22Rv1 (cell line): ENCODE data around the gene UCN3.

Experiments
- ZFX ChIP-seq: fragments of 450-650 bp; IDR thresholded peaks from 2 replicates; pipeline ENCODE4 v1.6.1; 2017; ENCODE audit warnings: antibody characterized with exemption, borderline replicate concordance
- TF ChIP-seq, protein P1 (sequence below): fragments of 450-650 bp; IDR thresholded peaks from 2 replicates; pipeline ENCODE4 v1.5.1; 2017; ENCODE audit warnings: mild to moderate bottlenecking

DNA sequence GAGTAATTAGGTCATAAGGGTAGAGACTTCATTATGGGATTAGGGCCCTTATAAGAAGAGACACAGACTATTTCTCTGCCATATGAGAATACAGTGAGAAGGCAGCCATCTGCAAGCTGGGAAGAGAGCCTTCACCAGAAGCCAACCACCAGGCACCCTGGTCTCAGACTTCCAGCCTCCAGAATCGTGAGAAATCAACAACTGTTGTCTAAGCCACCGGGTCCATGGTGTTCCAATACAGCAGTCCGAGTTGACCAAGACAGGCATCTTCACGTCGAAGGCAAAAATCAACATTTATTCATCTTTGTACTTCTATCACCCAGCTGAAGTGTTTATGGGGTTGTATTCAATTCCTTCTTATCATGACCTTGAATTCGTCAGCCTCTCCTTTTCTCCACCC, 34.6 kb downstream of the UCN3 start:
- TF ChIP-seq, protein P1, sequence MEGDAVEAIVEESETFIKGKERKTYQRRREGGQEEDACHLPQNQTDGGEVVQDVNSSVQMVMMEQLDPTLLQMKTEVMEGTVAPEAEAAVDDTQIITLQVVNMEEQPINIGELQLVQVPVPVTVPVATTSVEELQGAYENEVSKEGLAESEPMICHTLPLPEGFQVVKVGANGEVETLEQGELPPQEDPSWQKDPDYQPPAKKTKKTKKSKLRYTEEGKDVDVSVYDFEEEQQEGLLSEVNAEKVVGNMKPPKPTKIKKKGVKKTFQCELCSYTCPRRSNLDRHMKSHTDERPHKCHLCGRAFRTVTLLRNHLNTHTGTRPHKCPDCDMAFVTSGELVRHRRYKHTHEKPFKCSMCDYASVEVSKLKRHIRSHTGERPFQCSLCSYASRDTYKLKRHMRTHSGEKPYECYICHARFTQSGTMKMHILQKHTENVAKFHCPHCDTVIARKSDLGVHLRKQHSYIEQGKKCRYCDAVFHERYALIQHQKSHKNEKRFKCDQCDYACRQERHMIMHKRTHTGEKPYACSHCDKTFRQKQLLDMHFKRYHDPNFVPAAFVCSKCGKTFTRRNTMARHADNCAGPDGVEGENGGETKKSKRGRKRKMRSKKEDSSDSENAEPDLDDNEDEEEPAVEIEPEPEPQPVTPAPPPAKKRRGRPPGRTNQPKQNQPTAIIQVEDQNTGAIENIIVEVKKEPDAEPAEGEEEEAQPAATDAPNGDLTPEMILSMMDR: no peak
- no peak for TF ChIP-seq ZFX
